ENCODE results near the gene FBXO28.

FBXO28 gene

DNA sequence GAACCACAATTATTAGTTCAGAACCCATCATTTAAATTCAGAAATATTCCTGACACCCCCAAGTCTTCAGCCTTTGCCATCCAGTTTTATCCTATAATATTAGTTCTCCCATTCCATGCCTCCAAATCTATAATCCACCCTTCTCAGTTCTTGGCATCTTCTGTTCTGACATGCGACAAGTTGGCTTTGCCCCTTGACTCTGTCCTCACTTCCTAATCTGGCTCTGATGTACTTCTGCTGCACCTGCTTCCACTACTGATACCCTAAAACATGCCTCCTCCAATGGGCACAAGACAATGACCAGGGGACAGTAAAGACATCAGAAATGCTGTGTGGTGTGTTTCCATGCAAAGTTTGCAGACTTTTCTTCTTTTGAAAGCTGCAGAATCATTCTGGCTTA, 17.1 kb upstream of the FBXO28 start:
- no peak for DNase-seq

DNA sequence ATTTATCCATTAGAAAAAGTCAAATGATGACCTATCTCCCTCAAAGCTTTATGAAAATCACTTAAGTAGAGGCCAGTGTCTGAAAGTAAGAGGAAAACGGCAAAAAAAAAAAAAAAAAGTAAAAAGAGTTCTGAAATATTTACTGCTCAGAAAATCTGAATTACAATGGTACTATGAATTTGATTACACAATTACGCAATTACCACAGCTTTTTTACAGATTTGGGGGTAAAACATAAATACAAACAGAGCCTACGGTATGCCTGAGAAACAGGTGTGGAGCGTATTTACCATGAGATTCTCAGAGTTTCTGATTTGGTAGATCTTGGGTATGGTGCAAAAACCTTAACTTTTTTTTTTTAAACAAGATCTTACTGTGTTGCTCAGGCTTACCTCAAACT, 15.9 kb upstream of the FBXO28 start:
- no peak for DNase-seq

- no peak for DNase-seq
These were observed 7.2 kb upstream of the FBXO28 start for GRCh38 chr1:224106568-224107281.

DNA sequence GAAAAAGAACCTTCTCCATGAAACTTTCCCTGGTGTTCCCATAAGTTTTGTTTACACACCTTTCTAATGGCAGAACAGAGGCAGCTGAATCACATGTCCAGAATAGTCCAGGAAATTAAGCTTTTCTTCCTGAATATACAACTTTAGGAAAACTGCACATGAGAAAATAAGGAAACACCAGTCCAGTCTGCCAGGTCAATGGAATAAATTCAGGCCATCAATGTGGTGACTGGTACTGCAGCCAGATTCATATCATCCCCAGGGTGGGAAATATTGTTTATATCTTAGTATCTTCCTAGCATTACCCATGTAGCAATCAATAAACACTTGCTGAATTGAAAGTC, 6.7 kb upstream of the FBXO28 start:
- DNase-seq, result no peak

DNA sequence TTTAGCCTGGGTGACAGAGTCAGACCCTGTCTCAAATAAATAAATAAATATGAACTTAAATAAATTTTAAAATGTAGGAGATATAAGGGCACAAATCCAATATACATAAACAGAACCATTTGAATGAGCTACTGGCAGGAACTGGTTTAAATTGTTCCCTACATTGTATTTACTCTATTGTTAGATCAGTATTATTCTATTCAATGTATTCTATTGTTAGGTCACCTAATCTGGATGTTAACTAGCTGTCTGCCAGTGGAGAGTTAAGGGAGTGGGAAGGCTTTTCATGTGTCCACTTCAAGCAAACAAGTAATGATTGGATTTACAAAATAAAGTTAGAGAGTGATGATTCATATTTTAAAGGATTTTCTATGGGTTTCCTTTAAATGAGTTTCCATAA, 4.9 kb upstream of the FBXO28 start:
- no peak for DNase-seq

- no peak for DNase-seq
These were observed 3.9 kb upstream of the FBXO28 start for GRCh38 chr1:224109981-224110380.

DNA sequence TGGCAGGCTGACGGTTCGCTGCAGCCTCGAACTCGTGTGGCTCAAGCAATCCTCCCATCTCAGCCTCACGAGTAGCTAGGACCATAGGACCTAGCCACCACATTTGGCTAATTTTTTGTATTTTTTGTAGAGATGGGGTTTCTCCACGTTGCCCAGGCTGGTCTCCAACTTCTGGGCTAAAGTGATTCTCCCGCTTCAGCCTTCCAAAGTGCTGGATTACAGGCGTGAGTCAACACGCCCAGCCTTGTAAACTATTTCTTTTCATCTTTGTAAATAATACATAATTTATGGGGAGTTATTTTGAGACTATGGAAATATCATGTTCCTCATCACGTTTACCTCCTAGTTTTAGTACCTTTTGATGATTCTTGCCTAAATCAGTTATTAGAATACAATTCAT, 906 bp upstream of the FBXO28 start:
- no peak for DNase-seq

GRCh38 chr1:224113545-224113917, 380 bp upstream of the FBXO28 start:
- no peak for DNase-seq

DNA sequence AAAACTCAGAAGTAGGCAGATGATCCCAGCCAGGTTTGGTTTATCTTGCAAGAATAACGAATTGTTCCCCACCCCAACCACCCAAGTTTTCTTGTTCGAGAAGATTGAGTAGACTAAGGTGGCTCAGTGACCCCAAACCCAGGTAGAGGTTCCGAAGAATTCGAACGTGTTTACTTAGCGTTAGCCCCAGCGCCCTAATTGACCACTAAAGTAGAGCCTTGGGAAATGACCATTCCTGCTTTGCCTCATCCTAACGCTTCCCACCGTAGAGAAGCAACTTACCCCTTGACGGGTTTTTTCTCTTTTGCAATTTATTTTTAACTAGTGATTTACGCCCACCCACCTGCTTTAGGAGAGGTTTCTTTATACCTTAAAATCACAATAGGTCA, 870 bp downstream of the FBXO28 start:
- DNase-seq, result no peak

DNA sequence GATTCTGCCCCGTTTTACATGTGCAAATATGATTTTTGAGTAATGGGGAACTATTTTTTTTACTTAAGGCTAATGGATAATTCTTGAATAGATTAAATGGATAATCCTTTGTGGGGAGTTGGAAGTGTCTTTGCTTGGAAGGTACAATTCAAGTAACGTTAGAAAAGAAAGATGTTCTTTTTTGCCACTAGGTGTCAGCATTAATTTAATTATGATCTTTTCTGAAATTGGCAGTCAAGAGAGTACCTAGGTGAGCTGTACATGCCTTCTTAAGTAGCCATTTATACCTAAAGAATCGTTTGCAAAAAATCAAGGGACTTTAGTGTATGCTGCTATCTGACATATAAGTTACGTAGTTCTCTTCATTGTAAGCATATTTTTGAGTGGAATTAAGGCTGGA, 2.2 kb downstream of the FBXO28 start:
- DNase-seq, result peak; percentile 43

- no peak for DNase-seq
These were observed 4.8 kb downstream of the FBXO28 start for GRCh38 chr1:224118688-224119087.

GRCh38 chr1:224123136-224123535, 9.2 kb downstream of the FBXO28 start:
- DNase-seq, result no peak

DNA sequence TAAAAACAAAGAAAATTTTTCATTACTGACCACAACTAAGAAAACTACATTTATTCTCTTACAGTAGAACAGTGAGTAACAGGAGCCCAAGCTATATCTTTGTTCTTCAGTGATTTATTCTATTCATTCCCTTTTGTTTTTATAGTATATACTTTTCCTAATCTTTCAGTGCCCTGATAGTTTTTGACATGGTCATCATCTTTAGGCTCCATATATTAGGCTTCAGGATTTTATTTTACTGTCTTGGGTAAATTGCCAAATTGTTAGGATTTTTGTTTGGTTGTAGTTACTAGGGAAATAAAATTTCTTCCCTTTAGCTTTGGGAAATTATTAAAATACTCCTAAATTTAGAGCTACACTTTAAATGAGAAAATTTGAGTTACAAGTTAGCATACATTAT, 10.3 kb downstream of the FBXO28 start:
- DNase-seq, result no peak

GRCh38 chr1:224127925-224128819, 14.3 kb downstream of the FBXO28 start:
- no peak for DNase-seq

DNA sequence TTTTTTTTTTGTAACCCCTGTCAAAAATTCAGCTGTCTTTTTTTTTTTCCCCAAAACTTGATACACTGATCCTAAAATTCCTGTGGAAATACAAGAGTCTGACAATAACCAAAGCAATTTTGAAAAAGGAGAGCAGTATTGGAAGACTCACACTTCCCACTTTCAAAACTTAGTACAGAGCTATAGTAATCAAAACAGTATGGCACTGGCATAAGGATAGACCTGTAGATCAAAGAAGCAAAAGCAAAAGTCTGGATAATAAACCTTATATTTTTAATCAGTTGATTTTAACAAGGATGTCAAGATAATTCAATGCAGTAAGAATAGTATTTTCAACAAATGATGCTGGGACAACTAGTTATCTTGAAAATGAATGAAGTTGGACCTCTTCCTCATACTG, 17.3 kb downstream of the FBXO28 start:
- no peak for DNase-seq

GRCh38 chr1:224132901-224133300, 19.0 kb downstream of the FBXO28 start:
- no peak for DNase-seq

DNA sequence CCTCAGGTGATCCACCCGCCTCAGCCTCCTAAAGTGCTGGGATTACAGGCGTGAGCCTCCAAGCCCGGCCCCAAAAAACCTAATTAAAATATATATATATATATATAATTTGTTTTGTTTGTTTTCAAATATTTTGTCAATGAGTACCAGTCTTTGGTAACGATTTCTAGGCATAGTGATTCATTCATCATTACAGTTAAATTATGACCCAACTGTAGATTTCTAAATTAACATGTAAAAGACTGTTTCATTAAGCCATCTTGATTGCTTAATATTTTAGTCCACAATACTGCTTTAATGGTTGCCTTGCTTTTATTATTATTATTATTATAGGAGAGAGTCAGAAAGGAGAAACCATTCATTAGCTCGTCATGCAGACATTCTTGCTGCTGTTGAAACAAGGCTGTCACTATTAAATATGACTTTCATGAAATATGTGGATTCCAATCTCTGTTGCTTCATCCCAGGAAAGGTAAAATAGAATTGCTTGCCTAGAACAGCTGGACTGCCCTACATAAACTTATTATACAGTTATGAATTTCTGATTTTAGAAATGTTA, 19.9 kb downstream of the FBXO28 start:
- no peak for DNase-seq

DNA sequence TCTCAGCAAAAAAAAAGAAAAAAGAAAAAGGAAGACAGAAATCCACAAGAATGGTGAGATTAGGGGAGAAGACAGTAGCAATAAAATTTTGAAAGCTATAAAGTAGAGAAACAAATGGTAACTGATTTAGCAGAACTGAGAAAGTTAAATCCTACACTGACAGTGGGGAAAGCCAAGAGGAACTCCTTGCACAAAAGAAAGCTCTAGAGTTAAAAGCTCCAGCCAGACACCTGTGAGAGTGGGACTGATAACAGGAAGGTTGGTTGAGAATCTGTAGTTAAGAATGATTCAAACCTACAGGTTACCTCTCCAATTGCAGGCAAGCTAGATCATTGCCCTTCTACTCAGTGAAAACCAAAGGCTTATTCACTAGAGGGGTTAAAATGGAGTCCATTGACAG, 23.6 kb downstream of the FBXO28 start:
- DNase-seq, result no peak

DNA sequence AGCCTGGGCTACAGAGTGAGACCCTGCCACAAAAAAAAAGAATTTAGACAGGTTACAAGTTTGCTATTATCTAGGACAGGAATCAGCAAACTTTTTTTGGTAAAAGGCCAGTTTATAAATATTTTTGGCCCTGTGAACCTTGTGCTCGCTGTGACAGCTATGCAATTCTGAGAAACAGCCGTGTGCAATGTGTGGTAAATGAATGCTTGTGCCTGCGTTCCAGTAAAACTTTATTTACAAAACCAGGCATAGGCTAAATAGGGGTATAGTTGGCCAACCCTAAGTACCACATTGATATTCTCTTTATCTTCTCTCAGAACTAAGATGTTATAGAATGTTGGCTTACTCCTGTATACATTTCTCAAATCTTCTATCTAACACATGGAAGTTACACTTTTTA, 24.3 kb downstream of the FBXO28 start:
- DNase-seq, result no peak

DNA sequence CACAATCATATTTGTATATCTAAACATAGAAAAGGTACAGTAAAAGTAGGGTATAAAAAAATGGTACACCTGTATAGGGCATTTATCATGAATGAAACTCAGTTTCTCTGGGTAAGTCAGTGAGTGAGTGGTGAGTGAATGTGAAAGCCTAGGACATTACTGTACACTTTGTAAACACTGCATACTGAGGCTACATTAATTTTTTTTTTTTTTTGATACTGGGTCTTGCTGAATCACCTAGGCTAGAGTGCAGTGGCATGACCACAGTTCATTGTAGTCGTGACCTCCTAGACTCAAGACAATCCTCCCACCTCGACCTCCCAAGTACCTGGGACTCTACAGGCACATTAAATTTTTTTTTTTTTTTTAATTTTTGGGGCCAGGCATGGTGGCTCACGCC, 27.8 kb downstream of the FBXO28 start:
- no peak for DNase-seq

GRCh38 chr1:224149709-224150108, 35.8 kb downstream of the FBXO28 start:
- no peak for DNase-seq

DNA sequence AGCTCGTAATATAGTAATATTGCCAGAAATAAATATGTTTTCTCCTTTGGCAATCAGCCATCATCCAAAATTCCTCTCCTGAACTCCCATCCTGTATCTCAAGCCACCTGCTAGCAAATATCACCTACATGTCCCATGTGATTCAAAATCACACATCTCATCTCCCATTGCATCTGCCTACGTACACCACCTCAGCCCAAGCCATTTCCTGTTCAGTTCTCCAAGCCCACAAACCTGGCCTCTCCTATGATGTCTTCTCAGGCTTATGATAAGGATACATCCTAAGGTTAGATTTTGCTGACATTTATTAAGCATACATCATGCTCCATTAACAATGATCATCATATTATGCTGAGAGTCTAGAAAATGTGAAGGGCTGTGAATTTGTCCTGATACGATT, 37.2 kb downstream of the FBXO28 start:
- DNase-seq, result no peak

DNA sequence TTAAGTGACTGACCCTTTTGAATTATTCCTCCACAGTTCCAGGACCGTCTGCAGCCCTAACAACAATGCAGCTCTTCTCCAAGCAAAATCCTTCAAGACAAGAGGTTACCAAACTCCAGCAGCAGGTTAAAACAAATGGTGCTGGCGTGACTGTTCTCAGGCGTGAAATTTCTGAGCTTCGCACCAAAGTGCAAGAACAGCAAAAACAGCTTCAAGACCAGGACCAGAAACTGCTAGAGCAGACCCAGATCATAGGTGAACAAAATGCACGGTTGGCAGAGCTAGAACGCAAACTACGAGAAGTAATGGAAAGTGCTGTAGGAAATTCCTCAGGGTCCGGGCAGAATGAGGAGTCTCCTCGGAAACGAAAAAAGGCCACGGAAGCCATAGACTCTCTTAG, 43.4 kb downstream of the FBXO28 start:
- DNase-seq, result no peak

DNA sequence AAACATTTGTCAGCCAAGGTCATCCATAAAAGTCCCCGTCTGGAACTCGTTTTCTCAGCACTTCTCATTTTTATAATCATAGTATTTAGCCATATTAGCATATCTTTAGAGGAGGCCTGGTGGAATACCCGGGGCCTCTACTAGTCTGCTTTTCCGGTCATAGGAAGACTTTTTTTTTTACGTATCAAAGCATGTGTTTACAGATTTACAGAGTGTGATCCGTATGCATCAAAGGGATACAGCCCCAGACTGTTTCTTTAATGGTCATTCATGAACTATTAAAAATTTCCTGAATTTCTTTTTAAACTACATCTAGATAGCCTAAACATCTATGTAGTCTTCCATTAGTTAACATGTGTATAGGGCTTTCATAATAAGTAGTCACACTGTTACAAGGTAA, 45.6 kb downstream of the FBXO28 start:
- no peak for DNase-seq
